GM10248 (cell line): Measurements from ENCODE around the gene ZNF281.
A peak's percentile ranks its signal among the peaks of the same experiment; 100 is the strongest.

Source experiments
- CTCF ChIA-PET: fragments of 300-600 bp; sonication (Branson Sonifier 250); formaldehyde crosslinking; extraction: SDS; loops from one replicate; lab custom pipeline; 2021; ENCODE audit warnings: antibody characterized with exemption; lab: Yijun Ruan, JAX
- POLR2A ChIA-PET: fragments of 350-650 bp; sonication (Branson Sonifier 250); formaldehyde crosslinking; extraction: SDS; loops from one replicate; lab custom pipeline; 2020; ENCODE audit warnings: antibody characterized with exemption; lab: Yijun Ruan, JAX
- DNase-seq: peaks from one replicate; pipeline ENCODE4 v3.0.0; 2012; ENCODE audit errors: extremely low spot score
- CTCF ChIP-seq: IDR thresholded peaks from 2 replicates; pipeline ENCODE4 v1.5.1; 2012; ENCODE audit warnings: mild to moderate bottlenecking, low read depth; ENCODE audit errors: extremely low read depth, missing control alignments, control extremely low read depth

The ZNF281 gene

GRCh38 chr1:200409761-200410565, at the start of gene ZNF281:
TSS of gene ZNF281 (minus strand) at chr1:200410036. CDS start at chr1:200409705, 331 bp downstream.
- peak; percentile 98 for DNase-seq
- ChIA-PET CTCF (no interaction called here), POLR2A (interaction anchor here (1.0 kb wide), 1 partner anchor 9 kb away, joined by 3 read pairs; no protein-coding TSS in a partner anchor)
- no peak for TF ChIP-seq CTCF

GRCh38 chr1:200458780-200459179, 48.9 kb upstream of the ZNF281 start:
- CTCF ChIA-PET, result interaction anchor here (2.0 kb wide), 1 partner anchor 25 kb away, joined by 5 read pairs; no protein-coding TSS in a partner anchor

GRCh38 chr1:200457810-200458209, 48.0 kb upstream of the ZNF281 start:
- DNase-seq, result no peak
- CTCF ChIA-PET, result interaction anchor here (1.3 to 2.0 kb wide), 5 partner anchors 8 to 150 kb away, joined by 4 to 7 read pairs (median 5); no protein-coding TSS in a partner anchor
- POLR2A ChIA-PET, result no interaction called here
- no peak for TF ChIP-seq CTCF

More at GRCh38 chr1:200458780-200459179, 48.9 kb upstream of the ZNF281 start:
- no peak for DNase-seq
- TF ChIP-seq CTCF, result no peak
- POLR2A ChIA-PET, result no interaction called here

DNA sequence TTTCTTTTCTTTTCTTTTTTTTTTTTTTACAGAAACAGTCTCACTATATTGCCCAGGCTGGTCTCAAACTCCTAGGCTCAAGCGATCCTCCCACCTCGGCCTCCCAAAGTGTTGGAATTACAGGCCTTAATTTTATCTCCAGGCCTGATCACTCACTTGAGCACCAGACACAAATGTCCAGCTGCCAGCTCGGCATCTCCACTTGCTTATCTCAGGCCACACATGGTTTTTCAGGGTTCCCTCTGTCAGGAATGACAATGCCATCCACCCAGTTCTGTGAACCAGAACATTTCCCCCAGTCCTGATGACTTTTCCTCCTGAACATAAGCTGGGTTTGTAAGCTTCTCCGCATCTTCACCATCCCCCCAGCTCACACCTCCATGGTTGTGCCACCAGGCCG, 44.6 kb upstream of the ZNF281 start:
- TF ChIP-seq CTCF, result no peak
- ChIA-PET POLR2A (no interaction called here), CTCF (interaction anchor here (0.7 to 1.3 kb wide), 4 partner anchors 11 to 147 kb away, joined by 3 to 9 read pairs (median 4); no protein-coding TSS in a partner anchor)
- DNase-seq, result no peak

DNA sequence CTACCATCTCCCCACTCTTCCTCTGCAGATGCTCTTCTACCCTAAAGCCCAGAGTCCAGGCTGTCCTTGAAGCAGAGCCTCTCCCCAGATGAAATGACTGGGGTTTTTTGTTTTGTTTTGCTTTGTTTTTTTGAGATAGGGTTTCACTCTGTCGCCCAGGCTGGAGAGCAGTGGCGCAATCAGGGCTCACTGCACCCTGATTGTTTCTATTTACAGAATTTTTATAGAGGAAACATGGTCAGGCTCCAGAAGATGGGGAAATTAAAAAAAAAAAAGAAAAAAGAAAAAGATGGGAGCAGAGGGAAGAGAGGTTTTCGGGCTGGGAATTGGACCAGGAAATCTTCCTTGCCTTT, 43.7 kb upstream of the ZNF281 start:
- no peak for DNase-seq
- no peak for TF ChIP-seq CTCF
- ChIA-PET CTCF (interaction anchor here (1.4 kb wide), 1 partner anchor 314 kb away, joined by 4 read pairs; no protein-coding TSS in a partner anchor), POLR2A (no interaction called here)

- POLR2A ChIA-PET, result no interaction called here
- no peak for TF ChIP-seq CTCF
- CTCF ChIA-PET, result interaction anchor here (1.4 kb wide), 1 partner anchor 314 kb away, joined by 4 read pairs; no protein-coding TSS in a partner anchor
- no peak for DNase-seq
These were observed 43.2 kb upstream of the ZNF281 start for GRCh38 chr1:200452850-200453552.
